Measurements from ENCODE around the gene ZNF335. TPM values are rescaled to one million over a fixed set of nuclear protein-coding genes. Genes with fewer than 3 reads are reported as not detected.

ZNF335 gene
- total and polyA plus RNA-seq, 2 of the 13 experiments (the other 11 are each of a cell fraction or from before 2014, with no cell fraction given) = 9.7 to 13.7 TPM

DNA sequence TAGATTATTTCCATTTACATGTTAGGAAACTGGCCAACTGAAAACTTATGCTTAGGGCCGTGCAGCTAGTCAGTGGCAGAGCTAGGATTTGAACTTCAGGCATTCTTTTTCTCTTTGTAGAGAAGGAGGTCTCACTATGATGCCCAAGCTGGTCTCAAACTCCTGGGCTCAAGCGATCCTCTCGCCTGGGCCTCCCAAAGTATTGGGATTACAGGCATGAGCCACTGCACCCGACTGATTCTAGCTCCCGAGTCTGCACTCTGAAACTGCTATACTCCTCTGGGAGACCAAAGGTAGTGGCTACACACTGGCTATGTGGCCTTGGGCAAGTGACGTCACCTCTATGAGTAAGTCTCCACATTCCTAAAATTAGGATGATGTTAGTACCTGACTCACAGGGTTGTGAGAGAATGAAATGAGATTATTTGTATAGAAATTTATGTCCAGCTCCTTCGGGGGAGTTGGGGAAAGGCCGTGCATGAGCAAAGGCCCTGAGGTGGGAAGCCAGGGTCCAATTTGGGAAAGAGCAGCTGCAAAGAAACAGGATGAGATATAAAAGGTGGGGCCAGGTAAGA is 66.4 kb downstream of the ZNF335 start (continued):
- TF ChIP-seq, protein P1, sequence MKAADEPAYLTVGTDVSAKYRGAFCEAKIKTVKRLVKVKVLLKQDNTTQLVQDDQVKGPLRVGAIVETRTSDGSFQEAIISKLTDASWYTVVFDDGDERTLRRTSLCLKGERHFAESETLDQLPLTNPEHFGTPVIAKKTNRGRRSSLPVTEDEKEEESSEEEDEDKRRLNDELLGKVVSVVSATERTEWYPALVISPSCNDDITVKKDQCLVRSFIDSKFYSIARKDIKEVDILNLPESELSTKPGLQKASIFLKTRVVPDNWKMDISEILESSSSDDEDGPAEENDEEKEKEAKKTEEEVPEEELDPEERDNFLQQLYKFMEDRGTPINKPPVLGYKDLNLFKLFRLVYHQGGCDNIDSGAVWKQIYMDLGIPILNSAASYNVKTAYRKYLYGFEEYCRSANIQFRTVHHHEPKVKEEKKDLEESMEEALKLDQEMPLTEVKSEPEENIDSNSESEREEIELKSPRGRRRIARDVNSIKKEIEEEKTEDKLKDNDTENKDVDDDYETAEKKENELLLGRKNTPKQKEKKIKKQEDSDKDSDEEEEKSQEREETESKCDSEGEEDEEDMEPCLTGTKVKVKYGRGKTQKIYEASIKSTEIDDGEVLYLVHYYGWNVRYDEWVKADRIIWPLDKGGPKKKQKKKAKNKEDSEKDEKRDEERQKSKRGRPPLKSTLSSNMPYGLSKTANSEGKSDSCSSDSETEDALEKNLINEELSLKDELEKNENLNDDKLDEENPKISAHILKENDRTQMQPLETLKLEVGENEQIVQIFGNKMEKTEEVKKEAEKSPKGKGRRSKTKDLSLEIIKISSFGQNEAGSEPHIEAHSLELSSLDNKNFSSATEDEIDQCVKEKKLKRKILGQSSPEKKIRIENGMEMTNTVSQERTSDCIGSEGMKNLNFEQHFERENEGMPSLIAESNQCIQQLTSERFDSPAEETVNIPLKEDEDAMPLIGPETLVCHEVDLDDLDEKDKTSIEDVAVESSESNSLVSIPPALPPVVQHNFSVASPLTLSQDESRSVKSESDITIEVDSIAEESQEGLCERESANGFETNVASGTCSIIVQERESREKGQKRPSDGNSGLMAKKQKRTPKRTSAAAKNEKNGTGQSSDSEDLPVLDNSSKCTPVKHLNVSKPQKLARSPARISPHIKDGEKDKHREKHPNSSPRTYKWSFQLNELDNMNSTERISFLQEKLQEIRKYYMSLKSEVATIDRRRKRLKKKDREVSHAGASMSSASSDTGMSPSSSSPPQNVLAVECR (CRISPR knock-in tag; IDR thresholded peaks at IDR 0.05; ENCODE audit: borderline replicate concordance) = 0 out of 2 replicates have a peak, but pooled peaks have one; percentile 53
- TF ChIP-seq ATF7 (IDR thresholded peaks at IDR 0.05) = peak; percentile 99
- TF ChIP-seq ATF7 (CRISPR knock-in tag; IDR thresholded peaks at IDR 0.05) = no peak; the same call in 1 of the 2 replicates
- no peak for TF ChIP-seq NR2F2 (IDR thresholded peaks at IDR 0.05; ENCODE audit: borderline replicate concordance, low read depth)
- TF ChIP-seq, protein P2, sequence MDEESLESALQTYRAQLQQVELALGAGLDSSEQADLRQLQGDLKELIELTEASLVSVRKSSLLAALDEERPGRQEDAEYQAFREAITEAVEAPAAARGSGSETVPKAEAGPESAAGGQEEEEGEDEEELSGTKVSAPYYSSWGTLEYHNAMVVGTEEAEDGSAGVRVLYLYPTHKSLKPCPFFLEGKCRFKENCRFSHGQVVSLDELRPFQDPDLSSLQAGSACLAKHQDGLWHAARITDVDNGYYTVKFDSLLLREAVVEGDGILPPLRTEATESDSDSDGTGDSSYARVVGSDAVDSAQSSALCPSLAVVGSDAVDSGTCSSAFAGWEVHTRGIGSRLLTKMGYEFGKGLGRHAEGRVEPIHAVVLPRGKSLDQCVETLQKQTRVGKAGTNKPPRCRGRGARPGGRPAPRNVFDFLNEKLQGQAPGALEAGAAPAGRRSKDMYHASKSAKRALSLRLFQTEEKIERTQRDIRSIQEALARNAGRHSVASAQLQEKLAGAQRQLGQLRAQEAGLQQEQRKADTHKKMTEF (CRISPR knock-in tag; IDR thresholded peaks at IDR 0.05) = 0 out of 2 replicates have a peak, but pooled peaks have one; percentile 49
- 0 out of 2 replicates have a peak, but pooled peaks have one; percentile 1 for TF ChIP-seq ZNF780A (CRISPR knock-in tag; IDR thresholded peaks at IDR 0.05)
- TF ChIP-seq, protein P3, sequence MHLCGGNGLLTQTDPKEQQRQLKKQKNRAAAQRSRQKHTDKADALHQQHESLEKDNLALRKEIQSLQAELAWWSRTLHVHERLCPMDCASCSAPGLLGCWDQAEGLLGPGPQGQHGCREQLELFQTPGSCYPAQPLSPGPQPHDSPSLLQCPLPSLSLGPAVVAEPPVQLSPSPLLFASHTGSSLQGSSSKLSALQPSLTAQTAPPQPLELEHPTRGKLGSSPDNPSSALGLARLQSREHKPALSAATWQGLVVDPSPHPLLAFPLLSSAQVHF (CRISPR knock-in tag; IDR thresholded peaks at IDR 0.05) = no peak
- TF ChIP-seq NPAS2 (CRISPR knock-in tag; IDR thresholded peaks at IDR 0.05; ENCODE audit: borderline replicate concordance) = no peak
- TF ChIP-seq GZF1 (CRISPR knock-in tag; IDR thresholded peaks at IDR 0.05) = no peak
- TF ChIP-seq CREB1 (IDR thresholded peaks at IDR 0.05) = peak; percentile 99
- peak; percentile 91 for TF ChIP-seq CREB1 (CRISPR knock-in tag; IDR thresholded peaks at IDR 0.05)
- TF ChIP-seq, protein P4, sequence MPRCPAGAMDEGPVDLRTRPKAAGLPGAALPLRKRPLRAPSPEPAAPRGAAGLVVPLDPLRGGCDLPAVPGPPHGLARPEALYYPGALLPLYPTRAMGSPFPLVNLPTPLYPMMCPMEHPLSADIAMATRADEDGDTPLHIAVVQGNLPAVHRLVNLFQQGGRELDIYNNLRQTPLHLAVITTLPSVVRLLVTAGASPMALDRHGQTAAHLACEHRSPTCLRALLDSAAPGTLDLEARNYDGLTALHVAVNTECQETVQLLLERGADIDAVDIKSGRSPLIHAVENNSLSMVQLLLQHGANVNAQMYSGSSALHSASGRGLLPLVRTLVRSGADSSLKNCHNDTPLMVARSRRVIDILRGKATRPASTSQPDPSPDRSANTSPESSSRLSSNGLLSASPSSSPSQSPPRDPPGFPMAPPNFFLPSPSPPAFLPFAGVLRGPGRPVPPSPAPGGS (CRISPR knock-in tag; IDR thresholded peaks at IDR 0.05) = no peak
- no peak for TF ChIP-seq ZNF879 (CRISPR knock-in tag; IDR thresholded peaks at IDR 0.05)
- TF ChIP-seq RXRA (CRISPR knock-in tag; IDR thresholded peaks at IDR 0.05) = no peak
- no peak for TF ChIP-seq NFE2L1 (CRISPR knock-in tag; IDR thresholded peaks at IDR 0.05; ENCODE audit: borderline replicate concordance)
- TF ChIP-seq XBP1 (CRISPR knock-in tag; IDR thresholded peaks at IDR 0.05) = 0 out of 2 replicates have a peak, but pooled peaks have one; percentile 35
- TF ChIP-seq, protein P5, sequence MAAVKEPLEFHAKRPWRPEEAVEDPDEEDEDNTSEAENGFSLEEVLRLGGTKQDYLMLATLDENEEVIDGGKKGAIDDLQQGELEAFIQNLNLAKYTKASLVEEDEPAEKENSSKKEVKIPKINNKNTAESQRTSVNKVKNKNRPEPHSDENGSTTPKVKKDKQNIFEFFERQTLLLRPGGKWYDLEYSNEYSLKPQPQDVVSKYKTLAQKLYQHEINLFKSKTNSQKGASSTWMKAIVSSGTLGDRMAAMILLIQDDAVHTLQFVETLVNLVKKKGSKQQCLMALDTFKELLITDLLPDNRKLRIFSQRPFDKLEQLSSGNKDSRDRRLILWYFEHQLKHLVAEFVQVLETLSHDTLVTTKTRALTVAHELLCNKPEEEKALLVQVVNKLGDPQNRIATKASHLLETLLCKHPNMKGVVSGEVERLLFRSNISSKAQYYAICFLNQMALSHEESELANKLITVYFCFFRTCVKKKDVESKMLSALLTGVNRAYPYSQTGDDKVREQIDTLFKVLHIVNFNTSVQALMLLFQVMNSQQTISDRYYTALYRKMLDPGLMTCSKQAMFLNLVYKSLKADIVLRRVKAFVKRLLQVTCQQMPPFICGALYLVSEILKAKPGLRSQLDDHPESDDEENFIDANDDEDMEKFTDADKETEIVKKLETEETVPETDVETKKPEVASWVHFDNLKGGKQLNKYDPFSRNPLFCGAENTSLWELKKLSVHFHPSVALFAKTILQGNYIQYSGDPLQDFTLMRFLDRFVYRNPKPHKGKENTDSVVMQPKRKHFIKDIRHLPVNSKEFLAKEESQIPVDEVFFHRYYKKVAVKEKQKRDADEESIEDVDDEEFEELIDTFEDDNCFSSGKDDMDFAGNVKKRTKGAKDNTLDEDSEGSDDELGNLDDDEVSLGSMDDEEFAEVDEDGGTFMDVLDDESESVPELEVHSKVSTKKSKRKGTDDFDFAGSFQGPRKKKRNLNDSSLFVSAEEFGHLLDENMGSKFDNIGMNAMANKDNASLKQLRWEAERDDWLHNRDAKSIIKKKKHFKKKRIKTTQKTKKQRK (IDR thresholded peaks at IDR 0.05; ENCODE audit: low read length) = no peak
- no peak for TF ChIP-seq STAG1 (CRISPR knock-in tag; IDR thresholded peaks at IDR 0.05)
- TF ChIP-seq TOE1 (CRISPR knock-in tag; IDR thresholded peaks at IDR 0.05) = no peak

Measured in HepG2 (cell line).